Measurements from ENCODE around the gene HSD17B3. TPM values are rescaled to one million over a fixed set of nuclear protein-coding genes. Genes with fewer than 3 reads are reported as not detected.
A peak's percentile ranks its signal among the peaks of the same experiment; 100 is the strongest.

Gene HSD17B3
- total RNA-seq, 1 donor from 2014 or later = not detected

DNA sequence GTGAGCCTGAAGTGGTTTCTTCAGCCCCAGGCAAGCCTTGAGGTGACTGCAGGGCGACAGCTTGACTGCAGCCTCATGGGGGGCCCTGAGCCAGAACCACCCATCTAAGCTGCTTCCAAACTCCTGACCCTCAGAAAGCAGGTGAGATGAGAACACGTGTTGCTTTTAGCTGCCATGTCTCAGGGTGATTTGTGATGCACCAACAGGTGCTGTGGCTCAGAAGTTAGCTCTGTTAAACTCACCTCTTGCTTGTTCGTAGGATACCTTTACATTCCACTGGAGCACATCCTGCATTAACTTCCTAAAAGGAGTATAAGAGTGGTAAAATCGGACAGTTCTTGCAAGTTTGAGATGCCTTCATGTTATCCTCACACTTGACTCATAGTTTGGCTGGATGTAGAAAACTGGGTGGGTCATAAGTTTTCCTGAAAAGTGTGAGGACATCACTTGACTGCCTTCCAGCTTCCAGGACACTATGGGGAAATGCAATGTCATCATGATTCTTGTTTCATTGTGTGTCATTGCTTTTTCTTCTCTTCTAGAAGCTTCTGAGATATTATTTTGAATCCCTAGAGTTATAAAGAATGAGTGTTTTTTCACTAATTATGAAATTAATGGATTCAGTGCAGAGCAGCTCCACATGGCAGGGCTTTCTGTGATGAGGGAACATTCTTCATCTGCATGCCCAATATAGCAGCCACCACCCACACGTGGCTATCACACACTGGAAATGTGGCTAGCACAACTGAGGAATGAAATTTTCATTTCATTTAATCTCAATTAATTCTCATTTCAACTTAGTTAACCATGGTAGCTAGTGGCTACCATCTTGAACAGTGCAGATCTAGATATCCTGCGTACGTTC lies 92.3 kb downstream of the HSD17B3 start:
- DNase-seq (ENCODE audit: extremely low spot score in 2 of 2) = peak in 1 of 2 donors; percentile 79
- Histone ChIP-seq H3K4me3 (no peak overlapping the region), H3K27me3 (no peaks in the 10 kb centered on the region), H3K4me1 (no peaks in the 10 kb centered on the region), H3K36me3 (no peaks in the 10 kb centered on the region), H3K27ac (no peak overlapping the region), H3K9me3 (no peaks in the 10 kb centered on the region)
- TF ChIP-seq, protein P1, sequence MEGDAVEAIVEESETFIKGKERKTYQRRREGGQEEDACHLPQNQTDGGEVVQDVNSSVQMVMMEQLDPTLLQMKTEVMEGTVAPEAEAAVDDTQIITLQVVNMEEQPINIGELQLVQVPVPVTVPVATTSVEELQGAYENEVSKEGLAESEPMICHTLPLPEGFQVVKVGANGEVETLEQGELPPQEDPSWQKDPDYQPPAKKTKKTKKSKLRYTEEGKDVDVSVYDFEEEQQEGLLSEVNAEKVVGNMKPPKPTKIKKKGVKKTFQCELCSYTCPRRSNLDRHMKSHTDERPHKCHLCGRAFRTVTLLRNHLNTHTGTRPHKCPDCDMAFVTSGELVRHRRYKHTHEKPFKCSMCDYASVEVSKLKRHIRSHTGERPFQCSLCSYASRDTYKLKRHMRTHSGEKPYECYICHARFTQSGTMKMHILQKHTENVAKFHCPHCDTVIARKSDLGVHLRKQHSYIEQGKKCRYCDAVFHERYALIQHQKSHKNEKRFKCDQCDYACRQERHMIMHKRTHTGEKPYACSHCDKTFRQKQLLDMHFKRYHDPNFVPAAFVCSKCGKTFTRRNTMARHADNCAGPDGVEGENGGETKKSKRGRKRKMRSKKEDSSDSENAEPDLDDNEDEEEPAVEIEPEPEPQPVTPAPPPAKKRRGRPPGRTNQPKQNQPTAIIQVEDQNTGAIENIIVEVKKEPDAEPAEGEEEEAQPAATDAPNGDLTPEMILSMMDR (IDR thresholded peaks at IDR 0.05) = no peak
- TF ChIP-seq POLR2A (IDR thresholded peaks at IDR 0.05) (no peak), POLR2AphosphoS5 (IDR thresholded peaks at IDR 0.05; ENCODE audit: insufficient read depth in 1 of 2, low read depth in 1 of 2) (peak in 1 of 2 donors; percentile 51)
- intact Hi-C loops (cut with DNase I) = loop anchor here (10.0 kb wide), 1 partner anchor 695 kb away; the partner anchor contains the start of gene PTCH1

DNA sequence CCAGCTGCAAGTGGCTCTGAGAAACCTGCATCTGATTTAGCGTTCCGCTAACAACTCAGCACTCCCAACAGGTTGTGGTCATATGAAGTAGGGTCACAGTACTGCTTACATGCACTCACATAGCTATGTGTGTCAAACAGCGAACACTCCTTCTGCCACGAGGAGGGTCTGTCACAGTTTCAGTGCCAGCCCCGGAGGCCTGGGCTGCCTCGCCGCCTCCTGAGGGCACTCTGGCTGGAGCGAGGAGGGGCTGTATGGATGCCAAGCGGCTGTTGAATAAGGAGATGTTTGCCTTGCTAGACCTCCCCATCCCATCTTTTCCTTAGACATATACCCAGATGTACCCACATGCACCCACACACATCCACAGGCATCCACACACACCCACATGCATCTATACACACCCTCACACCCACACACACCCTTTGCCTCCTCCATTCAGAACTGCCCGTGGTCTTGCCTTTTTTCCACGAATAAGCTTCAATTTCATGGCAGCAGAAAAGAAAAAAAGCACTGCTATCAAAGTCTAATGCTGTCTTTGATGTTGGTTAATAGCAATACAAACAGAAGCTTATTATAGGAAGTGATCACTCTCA lies 95.7 kb downstream of the HSD17B3 start:
- TF ChIP-seq POLR2AphosphoS5 (IDR thresholded peaks at IDR 0.05; ENCODE audit: insufficient read depth in 1 of 2, low read depth in 1 of 2) (no peak), POLR2A (IDR thresholded peaks at IDR 0.05) (no peak)
- TF ChIP-seq, protein P1 (IDR thresholded peaks at IDR 0.05) = no peak
- peak in 1 of 2 donors; percentile 34 for DNase-seq (ENCODE audit: extremely low spot score in 2 of 2)
- Histone ChIP-seq H3K36me3 (no peaks in the 10 kb centered on the region), H3K27ac (no peak overlapping the region), H3K4me1 (no peaks in the 10 kb centered on the region), H3K4me3 (no peak overlapping the region), H3K27me3 (no peaks in the 10 kb centered on the region), H3K9me3 (no peaks in the 10 kb centered on the region)
- intact Hi-C loops (cut with DNase I) = no loop called here

GRCh38 chr9:96204853-96205252 lies 97.1 kb downstream of the HSD17B3 start:
- no peak for DNase-seq (ENCODE audit: extremely low spot score in 2 of 2)
- no peaks in the 10 kb centered on the region for H3K36me3 ChIP-seq
- no peak overlapping the region for H3K4me3 ChIP-seq
- intact Hi-C loops (cut with DNase I) = no loop called here
- no peaks in the 10 kb centered on the region for H3K4me1 ChIP-seq
- no peak overlapping the region for H3K27ac ChIP-seq
- H3K9me3 ChIP-seq = no peaks in the 10 kb centered on the region
- TF ChIP-seq POLR2AphosphoS5 (IDR thresholded peaks at IDR 0.05; ENCODE audit: insufficient read depth in 1 of 2, low read depth in 1 of 2) (no peak), POLR2A (IDR thresholded peaks at IDR 0.05) (no peak)
- TF ChIP-seq, protein P1 (IDR thresholded peaks at IDR 0.05) = no peak
- no peaks in the 10 kb centered on the region for H3K27me3 ChIP-seq

- intact Hi-C loops (cut with DNase I) = no loop called here
- no peaks in the 10 kb centered on the region for H3K27me3 ChIP-seq
- TF ChIP-seq, protein P1 (IDR thresholded peaks at IDR 0.05) = no peak
- TF ChIP-seq POLR2AphosphoS5 (IDR thresholded peaks at IDR 0.05; ENCODE audit: insufficient read depth in 1 of 2, low read depth in 1 of 2) (no peak), POLR2A (IDR thresholded peaks at IDR 0.05) (no peak)
- H3K27ac ChIP-seq = no peak overlapping the region
- H3K4me1 ChIP-seq = no peaks in the 10 kb centered on the region
- no peak for DNase-seq (ENCODE audit: extremely low spot score in 2 of 2)
- H3K9me3 ChIP-seq = no peaks in the 10 kb centered on the region
- no peaks in the 10 kb centered on the region for H3K36me3 ChIP-seq
- H3K4me3 ChIP-seq = no peak overlapping the region
These were observed 98.0 kb downstream of the HSD17B3 start for GRCh38 chr9:96203867-96204501.

Measured in vagina (tissue), 2 donors.